ENCODE measurements around the gene TMEFF2. TPM values are rescaled to one million over a fixed set of nuclear protein-coding genes. Genes with fewer than 3 reads are reported as not detected.
"Not testable (repeated sequence)": the region's sequence is repeated elsewhere in the genome, so short reads cannot be mapped to it uniquely, and the experiment has no call there.

Gene TMEFF2
- total RNA-seq, 2 donors from 2014 or later = 0.24 to 0.37 TPM

DNA sequence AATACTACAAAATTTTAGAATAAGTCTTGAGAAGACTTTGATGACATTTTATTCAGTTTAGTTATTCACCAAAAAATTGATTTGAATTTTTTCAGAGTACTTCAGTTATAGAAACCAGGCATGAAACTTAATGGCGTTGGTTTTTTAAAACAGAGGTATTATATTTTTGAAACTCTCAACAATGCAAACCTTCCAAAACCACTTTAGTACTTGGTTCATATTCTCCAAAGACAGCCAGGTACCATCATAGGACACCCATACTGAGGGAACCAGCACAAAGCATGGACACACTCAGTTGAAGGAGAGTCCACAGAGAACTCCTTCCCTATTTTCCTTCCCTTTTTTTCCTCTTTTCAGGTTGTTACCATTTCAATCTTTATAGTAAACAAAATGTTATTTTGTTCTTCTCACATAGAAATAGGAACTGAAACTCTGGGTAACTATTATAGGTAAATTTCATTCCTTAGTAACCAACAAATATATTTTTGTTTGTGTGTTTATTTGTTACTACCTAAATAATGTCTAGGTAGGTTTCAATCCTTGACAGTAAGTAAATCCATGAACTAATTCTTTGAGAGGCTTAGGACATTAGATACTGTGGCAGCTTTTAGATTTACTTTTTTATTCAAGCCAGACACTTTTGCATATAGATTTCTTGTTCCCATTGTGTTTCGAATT lies 95.8 kb downstream of the TMEFF2 start:
- no peak overlapping the region for H3K27ac ChIP-seq
- H3K4me3 ChIP-seq = no peak overlapping the region
- no peaks in the 10 kb centered on the region for H3K9me3 ChIP-seq
- TF ChIP-seq, protein P1, sequence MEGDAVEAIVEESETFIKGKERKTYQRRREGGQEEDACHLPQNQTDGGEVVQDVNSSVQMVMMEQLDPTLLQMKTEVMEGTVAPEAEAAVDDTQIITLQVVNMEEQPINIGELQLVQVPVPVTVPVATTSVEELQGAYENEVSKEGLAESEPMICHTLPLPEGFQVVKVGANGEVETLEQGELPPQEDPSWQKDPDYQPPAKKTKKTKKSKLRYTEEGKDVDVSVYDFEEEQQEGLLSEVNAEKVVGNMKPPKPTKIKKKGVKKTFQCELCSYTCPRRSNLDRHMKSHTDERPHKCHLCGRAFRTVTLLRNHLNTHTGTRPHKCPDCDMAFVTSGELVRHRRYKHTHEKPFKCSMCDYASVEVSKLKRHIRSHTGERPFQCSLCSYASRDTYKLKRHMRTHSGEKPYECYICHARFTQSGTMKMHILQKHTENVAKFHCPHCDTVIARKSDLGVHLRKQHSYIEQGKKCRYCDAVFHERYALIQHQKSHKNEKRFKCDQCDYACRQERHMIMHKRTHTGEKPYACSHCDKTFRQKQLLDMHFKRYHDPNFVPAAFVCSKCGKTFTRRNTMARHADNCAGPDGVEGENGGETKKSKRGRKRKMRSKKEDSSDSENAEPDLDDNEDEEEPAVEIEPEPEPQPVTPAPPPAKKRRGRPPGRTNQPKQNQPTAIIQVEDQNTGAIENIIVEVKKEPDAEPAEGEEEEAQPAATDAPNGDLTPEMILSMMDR (IDR thresholded peaks at IDR 0.05) = no peak
- no peak overlapping the region for H3K9ac ChIP-seq (ENCODE audit: low read depth in 2 of 2, low read length in 2 of 2)
- intact Hi-C loops (cut with DNase I) = no loop called here
- H3K27me3 ChIP-seq = no peaks in the 10 kb centered on the region
- no peaks in the 10 kb centered on the region for H3K36me3 ChIP-seq
- no peaks in the 10 kb centered on the region for H3K4me1 ChIP-seq
- no peak for DNase-seq

DNA sequence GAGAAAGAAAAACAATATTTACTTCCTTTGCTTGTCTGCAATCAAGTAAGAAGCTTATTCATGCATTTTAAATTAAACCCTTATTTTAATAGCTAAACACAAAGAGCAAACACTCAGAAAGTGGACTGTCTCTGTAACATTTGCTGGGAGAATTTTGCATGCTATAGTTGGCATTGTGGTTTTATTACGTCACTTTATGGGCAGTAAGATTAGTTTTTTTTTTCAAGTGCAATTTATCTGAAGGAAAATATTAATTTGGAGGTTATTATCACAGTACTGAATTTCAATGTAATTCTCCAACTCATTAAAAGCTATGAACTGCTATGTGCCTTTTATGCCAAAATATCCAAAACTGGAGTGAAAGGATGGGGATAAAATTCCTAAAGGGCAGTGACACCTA lies 103.3 kb downstream of the TMEFF2 start:
- no peak overlapping the region for H3K9ac ChIP-seq (ENCODE audit: low read depth in 2 of 2, low read length in 2 of 2)
- intact Hi-C loops (cut with DNase I) = no loop called here
- no peaks in the 10 kb centered on the region for H3K36me3 ChIP-seq
- no peaks in the 10 kb centered on the region for H3K27me3 ChIP-seq
- DNase-seq = no peak
- H3K4me1 ChIP-seq = no peaks in the 10 kb centered on the region
- TF ChIP-seq, protein P1 (IDR thresholded peaks at IDR 0.05) = no peak
- H3K9me3 ChIP-seq = no peaks in the 10 kb centered on the region
- no peak overlapping the region for H3K27ac ChIP-seq
- no peak overlapping the region for H3K4me3 ChIP-seq

DNA sequence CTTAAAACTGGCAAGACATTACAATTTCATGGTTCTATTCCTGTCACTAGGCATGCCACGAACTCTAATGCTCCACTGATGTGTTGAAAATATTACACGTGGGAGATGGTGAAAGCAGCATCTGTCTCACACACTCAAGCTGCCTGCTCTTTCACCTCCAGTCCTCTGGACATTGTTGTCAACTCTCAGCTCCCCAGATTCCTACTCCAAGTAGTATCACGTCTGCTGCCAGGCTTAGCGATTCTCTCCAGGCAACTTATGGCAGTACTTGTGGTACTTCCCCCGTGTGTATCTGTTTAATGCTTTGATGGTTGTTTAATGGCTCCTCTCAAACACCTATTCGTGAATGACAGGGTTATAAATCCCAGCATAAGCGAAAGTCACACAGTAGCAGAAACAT lies 103.8 kb downstream of the TMEFF2 start:
- TF ChIP-seq, protein P1 (IDR thresholded peaks at IDR 0.05) = no peak
- no peaks in the 10 kb centered on the region for H3K27me3 ChIP-seq
- no peak overlapping the region for H3K9ac ChIP-seq (ENCODE audit: low read depth in 2 of 2, low read length in 2 of 2)
- H3K9me3 ChIP-seq = no peaks in the 10 kb centered on the region
- no peaks in the 10 kb centered on the region for H3K4me1 ChIP-seq
- no peak for DNase-seq
- intact Hi-C loops (cut with DNase I) = no loop called here
- H3K27ac ChIP-seq = no peak overlapping the region
- H3K36me3 ChIP-seq = no peaks in the 10 kb centered on the region
- no peak overlapping the region for H3K4me3 ChIP-seq

DNA sequence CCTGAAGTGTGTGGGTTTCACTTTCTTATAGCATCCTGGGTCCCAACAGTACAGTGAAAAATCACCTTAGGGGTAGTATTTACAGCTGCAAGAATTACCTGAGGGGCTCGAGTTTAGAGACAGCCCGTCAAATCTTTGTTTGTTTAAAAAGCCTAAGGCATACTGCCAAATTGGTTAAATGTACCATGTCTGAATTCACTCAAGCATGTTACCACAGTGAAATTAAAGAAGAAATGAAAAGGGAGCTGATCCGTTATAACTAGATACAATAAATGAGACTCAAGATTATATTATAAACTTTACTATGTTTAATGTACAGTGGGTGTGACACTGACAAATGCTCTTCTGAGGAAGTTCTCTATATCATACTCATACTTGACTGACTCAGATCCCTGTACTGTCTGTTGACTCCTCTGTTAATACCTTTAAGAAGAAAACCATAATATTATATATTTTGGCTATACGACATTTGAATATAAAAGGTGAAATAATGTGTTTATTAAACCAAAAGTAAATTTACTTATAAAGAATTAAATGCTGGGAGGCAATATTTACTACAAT lies 107.3 kb downstream of the TMEFF2 start:
- Histone ChIP-seq H3K4me1 (no peaks in the 10 kb centered on the region), H3K27me3 (no peaks in the 10 kb centered on the region), H3K4me3 (no peak overlapping the region), H3K9me3 (no peaks in the 10 kb centered on the region), H3K27ac (no peak overlapping the region), H3K9ac (ENCODE audit: low read depth in 2 of 2, low read length in 2 of 2) (no peak overlapping the region), H3K36me3 (no peaks in the 10 kb centered on the region)
- TF ChIP-seq, protein P1 (IDR thresholded peaks at IDR 0.05) = no peak
- DNase-seq = no peak
- intact Hi-C loops (cut with DNase I) = no loop called here

DNA sequence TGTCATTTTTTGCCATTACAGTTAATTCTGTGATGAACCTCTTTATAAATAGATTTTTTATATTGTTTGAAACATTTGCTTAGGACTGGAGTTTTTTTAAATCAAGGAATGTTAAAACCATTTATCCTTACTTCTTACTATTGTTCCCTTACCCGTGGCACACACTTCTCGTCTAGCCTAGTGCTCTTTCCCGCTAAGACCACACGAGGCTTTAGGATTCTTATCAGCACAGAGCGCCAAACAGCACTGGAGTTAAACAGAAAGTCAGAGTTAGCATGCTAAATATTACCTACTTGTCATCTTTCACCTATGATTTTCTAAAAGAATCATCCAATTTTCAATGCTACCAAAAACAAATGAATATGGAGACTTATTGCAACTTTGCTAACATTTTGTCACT lies 112.6 kb downstream of the TMEFF2 start:
- Histone ChIP-seq H3K9ac (ENCODE audit: low read depth in 2 of 2, low read length in 2 of 2) (no peak overlapping the region), H3K36me3 (no peaks in the 10 kb centered on the region), H3K27ac (no peak overlapping the region), H3K4me1 (no peaks in the 10 kb centered on the region), H3K4me3 (no peak overlapping the region), H3K27me3 (no peaks in the 10 kb centered on the region), H3K9me3 (no peaks in the 10 kb centered on the region)
- DNase-seq = no peak
- TF ChIP-seq, protein P1 (IDR thresholded peaks at IDR 0.05) = no peak
- intact Hi-C loops (cut with DNase I) = no loop called here

DNA sequence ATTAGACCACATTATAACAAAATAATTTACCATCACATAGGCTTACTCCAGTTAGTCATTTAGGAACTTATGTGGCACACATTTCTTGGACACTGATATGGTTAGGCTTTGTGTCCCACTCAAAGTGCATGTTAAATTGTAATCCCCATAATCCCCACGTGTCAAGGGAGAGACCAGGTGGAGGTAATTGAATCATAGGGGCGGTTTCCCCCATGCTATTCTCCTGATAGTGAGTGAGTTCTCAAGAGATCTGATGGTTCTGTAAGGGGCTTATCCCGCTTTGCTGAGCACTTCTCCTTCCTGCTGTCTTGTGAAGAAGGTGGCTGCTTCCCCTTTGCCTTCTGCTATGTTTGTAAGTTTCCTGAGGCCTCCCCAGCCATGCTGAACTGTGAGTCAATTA lies 114.6 kb downstream of the TMEFF2 start:
- intact Hi-C loops (cut with DNase I); H3K9ac ChIP-seq (ENCODE audit: low read depth in 2 of 2, low read length in 2 of 2); H3K27ac ChIP-seq; H3K36me3 ChIP-seq; H3K27me3 ChIP-seq; DNase-seq; H3K4me3 ChIP-seq; H3K4me1 ChIP-seq; H3K9me3 ChIP-seq: not testable (repeated sequence)

Data from colonic mucosa (tissue), 4 donors.